HG03095 (cell line): ENCODE data around the gene BAIAP2.

ENCODE experiments used
- ATAC-seq: cut with Tn5 transposase; IDR thresholded peaks from one replicate; pipeline ENCODE4 v1.9.1; 2021; ENCODE audit warnings: moderate library complexity; ENCODE audit not compliant: unreplicated experiment

Gene BAIAP2

DNA sequence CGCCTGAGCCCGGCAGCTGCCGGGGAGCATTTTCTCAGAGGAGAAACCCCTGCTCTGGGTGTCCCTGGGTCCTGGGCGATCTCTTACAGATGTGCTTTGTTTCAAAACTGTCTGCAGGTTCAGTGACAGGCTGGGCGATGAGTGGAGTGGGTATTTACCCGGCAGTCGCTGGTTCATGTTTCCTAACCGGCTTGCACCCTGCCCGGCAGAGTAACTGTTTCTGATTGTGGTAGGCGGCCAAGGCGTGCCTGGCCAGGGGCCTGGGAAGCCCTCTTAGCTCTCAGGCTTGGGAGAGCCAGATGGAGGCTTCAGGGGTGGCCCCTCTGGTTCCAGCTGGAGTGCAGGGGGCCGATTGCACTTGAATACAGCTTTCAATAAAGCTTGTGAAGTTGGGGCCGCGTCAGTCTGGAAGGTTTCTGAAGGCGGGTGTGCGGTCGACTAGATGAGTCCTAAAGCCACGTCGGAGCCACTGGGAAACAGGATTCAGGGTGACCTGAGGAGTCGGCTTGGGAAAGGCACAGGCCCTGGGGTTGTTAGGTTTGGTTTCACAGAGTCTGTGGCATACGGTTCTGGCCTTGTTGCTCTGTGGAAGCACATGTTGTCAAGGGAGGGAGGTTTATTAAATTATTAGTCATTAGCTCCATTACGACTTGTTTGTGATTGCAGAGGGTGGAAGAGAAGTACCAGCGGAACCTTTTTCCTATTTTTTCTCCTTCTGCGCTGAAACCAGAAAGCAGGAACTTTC is 1.4 kb downstream of the BAIAP2 start:
- no peak for ATAC-seq

DNA sequence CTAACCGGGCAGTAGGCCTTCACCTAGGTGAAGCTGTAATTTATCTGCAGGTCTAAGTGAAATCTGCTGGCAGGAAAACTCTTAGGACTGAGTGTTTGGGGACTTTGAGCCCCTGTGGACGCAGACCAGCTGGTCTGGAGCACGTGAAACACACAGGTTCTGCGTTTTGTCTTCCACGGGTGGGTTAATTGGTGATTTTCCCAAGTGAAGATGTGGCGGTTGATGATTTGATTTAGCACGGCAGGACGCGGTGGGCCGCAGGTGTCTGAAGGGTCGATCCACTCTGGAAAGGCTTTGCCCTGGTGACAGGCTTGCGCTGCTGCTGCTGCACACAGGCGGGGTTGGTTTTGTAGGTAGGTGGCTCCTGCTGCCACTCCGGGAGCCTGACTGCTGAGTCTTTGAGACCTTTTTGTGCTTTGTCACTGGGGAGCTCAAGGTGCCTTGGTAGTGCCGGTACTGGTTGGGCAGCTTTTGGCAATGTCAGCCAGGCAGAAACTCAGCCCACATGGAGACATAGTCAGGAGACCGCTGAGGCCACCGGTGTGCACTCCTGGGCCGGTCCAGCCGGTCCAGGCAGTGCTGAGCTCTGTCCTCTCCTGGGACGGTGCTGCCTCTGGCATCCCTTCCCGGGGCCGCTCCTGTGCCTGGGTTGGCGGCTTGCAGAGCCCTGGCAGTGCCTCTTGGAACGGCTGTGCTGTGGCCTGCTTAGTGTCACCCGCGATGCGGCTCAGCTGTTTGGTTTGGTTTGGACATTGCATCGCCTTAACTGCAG is 2.3 kb downstream of the BAIAP2 start:
- no peak for ATAC-seq

DNA sequence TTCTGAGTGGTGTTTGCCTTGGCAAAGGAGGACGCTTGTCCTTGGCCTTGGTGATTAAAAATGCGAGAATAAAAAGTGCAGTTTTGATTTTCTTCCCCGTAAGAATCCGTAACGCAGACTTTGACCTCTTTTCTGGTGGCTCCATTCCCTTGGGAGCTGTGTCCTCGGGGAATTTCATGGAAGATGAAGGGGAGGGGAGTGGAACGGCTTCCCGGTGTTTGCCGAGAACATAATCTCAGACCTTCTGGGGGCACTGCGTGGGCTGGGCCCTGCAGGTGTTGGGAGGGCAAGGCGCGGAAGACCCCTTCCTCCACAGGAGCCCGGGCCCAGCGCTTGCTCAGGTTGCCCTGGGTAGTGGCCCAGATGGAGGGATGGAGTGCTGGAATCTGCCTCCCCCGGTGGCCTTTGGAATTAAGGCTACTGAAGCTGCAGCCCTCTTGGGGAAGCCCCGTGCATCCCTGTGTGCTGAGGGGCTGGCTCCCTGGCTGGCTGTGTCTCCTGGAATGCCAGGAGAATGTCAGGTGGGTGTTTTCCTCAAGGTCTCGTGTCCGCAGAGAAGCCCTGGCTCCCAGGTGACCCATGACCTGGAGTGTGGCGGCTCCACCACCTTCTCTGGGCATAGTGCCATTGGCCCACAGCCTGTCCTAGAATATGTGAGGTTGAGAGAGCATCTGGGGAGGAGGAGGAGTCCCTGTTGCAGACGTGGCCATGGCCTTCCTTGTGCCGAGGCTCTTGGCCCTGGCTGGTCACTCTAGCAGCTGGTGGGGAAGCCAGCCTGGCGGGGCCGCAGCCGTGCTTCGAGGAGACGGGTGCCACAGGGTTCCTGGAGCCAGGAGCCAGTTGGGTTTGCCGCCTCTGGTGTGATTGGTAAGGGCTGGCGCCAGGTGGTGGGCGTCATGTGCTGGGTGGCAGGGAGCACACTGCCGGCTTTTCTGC is 3.1 kb downstream of the BAIAP2 start:
- ATAC-seq, result no peak

DNA sequence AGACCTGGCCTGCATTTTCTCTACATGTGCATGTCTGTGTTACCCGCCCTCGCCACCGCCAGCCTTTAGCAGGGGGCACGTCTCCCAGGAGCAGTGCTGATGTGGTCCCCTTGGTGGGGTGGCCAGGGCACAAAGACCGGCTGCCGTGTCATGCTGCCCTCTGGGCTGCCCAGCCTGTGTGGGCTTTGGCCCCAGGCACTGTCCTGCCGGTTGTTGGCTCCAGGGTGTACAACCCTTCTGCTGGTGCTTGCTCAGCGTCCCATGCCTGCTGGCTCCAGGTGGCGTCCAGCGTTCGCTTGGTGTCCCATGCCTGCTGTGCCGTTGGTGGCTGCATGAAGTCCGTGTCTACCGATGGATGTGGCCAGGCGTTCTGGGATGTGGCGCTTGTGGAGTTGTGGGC is 4.1 kb downstream of the BAIAP2 start:
- ATAC-seq, result no peak

DNA sequence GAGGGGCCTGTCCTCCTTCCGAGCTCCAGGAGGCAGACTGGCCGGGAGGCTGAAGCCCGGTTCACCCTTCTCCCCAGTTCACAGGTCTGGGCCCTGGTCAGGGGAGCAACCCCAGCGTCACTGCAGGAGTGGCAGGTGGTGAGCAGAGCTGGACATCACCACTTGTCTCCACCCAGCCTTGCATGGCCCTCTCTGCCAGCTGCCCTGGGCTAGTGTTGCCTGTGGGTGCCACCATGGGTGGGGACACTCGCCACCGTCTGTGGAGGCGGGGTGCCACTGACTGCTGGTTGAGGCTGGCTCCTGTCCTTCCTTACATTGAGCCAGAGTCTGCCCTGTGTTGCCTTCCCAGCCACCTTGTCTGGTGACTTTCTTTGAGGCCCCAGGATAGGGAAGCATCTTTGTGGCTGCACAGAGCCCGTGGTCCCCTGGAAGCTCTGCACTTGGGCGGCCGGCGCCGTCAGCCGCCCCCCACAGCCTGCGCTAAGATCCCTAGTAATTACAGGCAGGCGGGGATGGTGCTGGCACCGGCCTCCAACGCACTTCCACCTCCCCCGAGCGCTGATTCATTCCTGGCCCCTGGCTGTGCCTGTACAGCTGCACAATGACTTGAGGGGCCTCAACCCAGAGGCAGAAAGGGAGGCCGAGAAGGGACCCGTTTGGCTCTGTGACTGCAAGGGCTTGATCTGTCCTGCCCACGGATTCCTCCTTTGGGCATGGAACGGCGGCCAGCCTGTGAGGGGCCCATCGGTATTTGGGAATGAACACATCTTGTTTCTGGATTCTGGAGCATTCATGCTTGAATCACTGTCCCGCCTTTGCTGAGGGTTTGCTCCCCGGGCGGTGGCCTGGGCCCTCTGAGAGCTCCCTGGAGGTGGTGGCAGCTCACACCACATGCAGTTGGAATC is 5.2 kb downstream of the BAIAP2 start:
- ATAC-seq, result no peak

DNA sequence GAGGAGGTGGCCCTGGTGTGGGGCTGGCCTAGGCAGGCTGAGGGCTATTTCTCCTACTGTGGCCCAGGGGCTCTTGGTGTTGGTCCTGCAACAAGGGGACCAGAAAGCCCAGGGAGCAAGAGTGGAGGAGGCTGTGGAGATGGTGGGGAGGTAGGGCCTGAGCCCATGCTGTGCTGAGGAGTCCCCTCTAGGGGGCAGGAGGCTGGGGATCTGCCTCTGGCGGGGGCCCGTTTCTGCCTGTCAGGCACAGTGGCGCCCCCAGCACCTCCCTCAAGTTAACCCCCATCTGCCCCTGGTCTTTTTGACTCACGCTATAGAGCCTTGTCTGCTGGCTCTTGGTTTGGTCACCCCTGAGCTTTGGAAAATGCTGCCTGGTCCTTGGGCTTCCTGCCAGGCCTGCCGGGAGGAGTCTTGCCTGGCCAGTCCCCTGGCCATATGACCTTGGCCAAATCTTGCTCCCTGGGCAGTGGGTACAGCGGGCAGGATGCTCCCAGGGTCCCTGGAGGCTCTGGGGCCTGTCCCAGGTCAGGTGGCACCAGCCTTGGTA is 5.9 kb downstream of the BAIAP2 start:
- ATAC-seq, result no peak

DNA sequence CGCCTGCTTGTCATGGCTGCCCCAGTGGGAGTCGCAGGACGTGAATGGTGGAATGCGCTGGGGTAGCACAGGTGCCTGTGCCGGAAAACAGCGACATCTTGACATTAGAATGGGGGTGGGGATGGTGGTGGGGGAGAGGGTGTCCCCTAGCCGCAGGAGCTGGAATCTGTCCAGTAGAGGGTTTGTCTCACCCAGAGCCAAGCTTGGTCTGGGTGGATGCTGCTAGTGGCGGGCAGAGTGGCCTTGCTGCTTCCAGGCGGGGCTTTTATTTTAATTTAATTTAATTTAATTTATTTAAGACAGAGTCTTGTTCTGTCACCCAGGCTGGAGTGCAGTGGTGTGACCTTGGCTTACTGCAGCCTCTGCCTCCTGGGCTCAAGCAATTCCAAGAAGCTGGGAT is 7.7 kb downstream of the BAIAP2 start:
- ATAC-seq, result no peak

DNA sequence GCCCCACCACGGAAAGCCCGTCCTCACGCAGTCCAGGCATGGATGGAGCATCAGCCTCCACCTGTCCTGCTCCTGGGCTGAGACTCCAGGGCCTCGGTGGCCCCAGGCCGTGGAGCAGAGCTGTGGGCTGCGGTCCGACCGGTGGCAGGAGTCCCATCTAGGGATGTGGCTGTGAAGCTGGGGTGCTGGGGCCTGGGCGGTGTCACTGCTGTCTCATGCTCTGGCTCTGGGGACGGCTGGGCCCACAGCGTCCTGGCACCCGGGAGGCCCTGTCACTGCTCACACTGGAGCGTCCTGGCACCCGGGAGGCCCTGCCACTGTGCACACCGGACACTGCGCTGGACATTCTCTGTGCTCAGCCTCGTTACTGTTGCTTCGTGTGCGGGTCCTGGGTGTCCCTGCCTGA is 8.4 kb downstream of the BAIAP2 start:
- ATAC-seq, result no peak

DNA sequence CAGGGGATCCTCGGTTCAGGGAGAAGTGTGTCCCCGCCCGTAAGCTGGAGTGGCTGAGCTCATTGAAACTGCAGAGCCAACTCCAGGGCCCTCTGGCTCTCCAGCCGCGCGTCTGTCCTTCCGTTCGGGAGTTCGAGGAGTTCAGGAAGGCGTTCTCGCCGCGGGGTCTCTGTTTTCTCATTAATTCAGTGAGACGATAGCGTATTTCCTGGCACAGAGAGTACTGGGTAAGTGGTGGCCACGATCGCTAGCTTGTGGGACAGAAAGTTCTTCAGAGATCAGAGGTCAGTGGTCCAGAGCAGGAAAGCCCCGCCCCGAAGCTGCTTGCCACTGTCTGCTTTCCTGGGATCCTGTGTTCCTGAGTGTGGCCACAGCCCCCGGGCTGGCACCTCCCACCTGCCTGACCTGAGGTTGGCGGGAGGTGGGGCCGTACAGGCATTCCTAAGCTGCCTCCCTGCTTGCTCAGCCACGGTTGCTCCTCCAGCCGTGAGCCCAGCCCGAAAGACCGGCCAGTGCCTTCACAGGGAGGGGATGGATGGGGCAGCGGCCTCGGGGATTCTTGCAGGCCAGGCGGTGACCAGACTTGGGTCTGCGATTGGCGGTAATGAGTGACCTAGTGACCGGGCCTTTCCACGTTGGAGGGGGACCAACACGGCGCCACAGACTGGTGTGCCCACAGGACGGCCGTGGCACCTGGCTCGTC is 8.9 kb downstream of the BAIAP2 start:
- ATAC-seq, result no peak

DNA sequence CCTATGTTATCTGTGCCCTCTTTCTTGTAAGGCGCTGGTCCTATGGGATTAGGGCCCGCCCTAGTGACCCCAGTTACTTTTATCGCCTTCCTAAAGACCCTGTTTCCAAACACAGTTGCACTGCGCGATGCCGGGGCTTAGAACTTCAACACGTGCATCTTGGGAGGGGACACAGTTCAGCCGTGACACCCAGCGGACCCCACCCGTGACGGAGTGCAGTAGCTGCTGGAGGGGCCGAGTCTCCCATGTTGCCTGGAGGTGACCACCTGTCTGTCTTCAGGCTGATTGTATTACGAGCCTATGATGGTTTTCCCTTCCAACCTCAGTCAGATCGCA is 9.4 kb downstream of the BAIAP2 start:
- no peak for ATAC-seq

DNA sequence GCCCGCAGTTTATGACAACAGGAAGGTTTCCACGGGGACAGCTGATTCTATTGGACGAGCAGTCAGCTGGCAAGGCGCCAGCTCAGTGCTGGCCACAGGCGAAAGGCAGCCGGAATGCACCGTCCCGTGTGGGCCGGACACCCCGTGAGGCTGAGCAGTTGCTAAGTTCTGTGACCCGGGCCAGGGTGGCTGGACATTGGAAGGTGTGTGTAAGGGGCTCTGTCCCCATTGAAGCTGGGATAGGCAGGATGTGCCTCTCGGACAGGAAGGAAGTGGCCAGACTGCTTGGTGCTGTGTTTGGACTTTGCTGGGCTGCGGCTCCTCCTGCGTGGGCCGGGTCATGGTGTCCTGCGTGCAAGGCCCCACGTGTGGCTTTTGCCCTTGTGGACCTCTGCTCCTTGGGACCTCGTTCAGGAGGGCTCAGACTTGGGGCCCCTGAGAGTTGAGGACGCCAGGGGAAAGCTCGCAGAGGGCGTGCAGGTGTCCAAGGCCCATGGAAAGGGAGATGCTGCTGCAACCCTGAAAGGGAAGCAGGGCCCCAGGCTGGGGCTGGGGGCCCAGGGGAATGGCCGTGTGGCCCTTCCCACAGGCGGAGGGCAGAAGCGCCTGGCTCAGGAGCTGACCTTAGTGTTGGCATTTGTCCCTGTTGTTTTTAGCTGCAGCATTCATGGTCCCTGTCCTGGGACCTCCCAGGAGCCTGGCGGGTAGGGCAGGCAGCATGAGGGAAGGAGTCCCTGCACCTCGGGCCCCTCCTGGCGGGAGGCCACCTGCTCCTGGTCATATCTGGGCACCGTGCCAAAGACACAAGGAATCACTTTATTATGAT is 10.0 kb downstream of the BAIAP2 start:
- ATAC-seq, result no peak

DNA sequence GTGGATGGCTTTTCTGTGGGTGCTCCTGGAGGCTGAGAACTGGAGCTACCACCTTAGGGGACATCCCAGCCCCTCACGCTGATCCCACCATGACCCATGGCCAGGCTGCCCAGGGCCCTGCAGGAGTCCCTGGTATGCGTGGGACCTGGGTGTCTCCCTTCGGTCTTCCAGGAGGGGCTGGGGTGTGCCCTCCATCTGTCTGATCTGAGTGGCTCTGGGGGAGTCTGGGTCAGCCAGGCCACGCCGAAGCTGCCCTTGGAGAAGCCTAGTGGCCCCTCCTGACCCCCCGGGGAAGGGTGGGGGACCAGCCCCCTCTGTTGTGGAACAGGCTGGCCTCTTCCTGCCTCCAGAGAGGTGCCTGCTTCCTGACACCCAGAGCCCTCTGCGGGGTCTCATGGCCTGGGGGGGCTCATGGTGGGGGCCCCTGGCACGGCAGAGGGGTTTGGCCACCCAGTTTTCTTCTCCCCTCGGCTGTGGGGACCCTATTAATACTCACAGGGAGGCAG is 10.7 kb downstream of the BAIAP2 start:
- ATAC-seq, result no peak

DNA sequence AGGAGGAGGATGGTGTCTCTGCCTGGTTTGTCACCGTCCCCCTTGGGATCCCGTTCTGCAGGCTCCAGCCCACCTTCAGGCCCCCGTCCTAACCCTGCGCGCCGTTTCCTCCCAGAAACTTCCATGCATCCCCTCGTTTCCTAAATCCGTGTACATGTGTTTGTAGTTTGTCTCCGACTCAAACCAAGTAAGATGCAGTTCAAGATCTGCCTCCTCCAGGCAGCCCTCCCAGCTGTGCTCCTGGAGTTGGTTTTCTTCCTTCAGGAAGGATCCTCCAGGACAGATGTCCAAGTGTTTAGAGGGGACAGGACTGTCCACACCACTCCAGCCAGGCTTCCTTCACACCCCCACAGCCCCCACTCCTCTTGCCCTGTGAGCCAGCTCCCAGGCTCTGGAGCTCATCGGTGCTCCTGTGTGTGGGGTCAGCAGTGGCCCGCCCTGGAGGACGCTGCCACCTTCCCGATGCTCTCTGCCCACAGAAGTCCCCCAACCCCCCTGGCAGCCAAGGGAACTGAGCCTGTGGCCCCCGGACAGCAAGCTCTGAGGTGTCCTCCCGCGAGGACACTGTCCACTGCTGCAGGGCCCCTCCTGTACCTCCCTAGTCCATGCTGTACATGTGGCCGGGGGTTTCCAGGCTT is 11.3 kb downstream of the BAIAP2 start:
- no peak for ATAC-seq

DNA sequence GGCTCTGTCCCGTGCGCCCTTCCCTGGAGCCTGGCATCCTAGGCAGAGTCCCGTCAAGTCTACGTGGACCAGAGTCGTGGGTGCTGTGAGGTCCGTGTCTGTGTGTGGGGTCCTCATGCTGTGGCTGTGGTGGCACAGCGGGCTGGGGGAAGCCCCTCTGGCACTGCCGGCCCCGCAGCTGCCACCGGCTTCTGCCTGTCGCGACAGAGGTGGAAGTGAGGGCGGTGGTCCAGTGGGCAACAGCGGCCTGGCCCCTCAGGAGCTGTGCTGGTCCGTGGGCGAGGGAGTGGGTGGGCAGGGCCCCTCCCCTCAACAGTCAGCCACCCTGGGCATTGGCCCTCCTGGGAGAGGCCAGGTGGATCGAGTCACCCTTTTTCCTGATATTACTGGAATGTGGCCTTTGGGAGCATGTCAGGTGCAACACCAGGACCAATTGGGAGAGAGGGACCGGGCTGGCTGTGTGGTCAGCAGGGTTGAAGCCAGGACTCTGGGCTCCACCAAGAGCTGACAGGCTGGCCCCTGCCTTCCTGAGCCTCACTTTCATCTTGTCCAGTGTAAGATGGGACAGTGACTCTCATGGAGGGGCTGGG is 11.9 kb downstream of the BAIAP2 start:
- ATAC-seq, result no peak

DNA sequence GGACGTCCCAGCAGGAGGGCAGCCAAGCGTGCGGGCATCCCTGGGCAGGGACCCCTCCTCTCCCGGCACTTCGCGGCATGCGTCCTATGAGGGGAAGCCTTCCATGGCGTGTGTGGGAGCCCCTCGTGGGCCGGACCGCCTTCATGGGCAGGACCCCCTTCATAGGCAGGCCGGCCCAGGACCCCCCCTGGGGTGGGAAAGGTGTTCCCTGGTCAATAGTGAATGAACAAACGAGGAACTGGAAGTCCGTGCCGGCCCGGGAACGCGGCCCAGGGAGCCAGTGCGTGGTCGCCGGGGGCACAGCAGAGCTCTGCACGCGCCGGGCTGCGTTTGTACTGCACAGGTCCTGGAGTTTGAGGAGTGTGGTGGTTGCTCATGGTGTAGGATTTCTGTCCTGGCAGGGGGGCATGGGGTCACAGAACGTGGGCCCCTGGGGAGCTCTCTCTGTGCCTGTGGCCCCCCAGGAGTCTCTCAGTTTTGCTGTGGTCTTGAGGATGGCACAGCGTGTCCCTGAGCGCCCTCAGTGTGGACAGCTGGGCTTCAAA is 13.9 kb downstream of the BAIAP2 start:
- ATAC-seq, result no peak

DNA sequence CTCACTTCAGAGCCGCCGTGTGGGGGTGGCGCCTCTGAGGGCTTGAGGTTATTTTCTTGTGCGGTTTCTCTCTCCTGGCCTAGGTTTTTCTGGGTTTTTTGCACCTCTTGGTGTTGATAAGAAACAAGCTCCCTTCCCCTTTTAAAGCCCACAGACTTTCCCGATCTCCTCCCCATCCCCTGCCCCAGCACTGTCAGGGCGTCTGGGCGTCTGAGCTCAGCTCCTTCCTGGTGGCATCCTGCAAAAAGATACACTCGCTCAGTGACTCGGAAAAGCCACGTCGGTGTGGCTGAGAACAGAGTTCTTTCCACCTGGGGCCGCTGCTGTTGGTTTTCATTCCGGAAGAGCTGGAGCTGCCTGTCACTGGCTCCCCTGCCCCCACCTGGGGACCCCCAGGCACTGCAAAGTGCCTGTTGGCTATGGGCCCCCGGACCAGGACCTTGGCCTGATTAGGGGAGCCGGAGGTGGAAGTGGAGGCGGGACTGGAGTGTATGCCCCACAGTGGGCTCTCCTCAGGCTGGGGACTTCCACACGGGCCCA is 14.5 kb downstream of the BAIAP2 start:
- no peak for ATAC-seq

DNA sequence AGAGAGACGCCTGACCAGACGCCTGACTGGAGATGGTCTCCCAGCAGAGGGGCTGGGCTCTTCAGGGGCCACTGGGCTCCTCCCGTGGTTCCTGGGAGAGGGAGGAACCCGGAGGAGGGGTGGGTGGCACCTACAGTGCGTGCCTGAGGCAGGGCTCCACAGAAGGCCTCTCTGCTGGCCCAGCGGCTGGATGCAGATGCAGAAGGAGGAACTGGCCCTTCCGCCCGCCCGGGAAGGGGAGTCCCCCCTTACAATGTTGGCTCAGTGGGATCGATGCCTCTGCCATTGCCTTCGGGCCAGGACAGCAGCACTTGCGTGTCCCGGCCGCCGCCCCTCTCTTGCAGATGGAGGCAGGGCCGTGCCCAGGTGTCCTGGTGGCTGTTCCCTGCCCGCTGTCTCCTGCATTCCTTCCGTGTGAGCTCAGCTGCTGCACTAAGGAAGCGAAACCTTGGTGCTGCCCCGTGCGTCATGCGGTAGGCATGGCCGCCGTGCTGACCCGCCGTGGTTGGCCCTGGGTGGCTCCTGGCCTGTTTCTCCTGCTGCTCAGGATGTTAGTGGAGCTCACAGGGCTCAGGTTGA is 15.1 kb downstream of the BAIAP2 start:
- no peak for ATAC-seq
